Measurements from ENCODE around the gene ST6GALNAC5. TPM values are rescaled to one million over a fixed set of nuclear protein-coding genes. Genes with fewer than 3 reads are reported as not detected.

ST6GALNAC5 gene
- total RNA-seq, 2 donors from 2014 or later: not detected

DNA sequence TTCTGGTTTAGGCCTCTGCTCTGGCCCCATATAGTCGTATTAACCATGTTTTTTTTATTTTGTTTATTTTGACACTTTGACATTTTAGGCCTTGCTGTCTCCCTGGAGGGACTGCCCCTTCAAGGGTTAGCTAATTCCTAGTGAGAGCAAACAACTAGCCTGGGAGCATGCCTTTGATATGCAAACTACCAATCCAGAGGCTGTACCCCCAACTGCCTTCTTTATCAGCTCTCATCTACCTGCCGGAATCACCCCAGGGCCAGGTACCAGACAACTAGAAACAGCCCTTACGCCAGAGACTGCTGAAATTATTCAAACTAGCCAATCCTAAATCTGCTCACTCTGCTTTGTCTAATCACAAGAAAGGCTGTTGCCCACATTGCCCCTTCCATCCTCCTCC lies 13.0 kb upstream of the ST6GALNAC5 start:
- H3K9me3 Mint-ChIP-seq: no peaks in the 10 kb centered on the region

DNA sequence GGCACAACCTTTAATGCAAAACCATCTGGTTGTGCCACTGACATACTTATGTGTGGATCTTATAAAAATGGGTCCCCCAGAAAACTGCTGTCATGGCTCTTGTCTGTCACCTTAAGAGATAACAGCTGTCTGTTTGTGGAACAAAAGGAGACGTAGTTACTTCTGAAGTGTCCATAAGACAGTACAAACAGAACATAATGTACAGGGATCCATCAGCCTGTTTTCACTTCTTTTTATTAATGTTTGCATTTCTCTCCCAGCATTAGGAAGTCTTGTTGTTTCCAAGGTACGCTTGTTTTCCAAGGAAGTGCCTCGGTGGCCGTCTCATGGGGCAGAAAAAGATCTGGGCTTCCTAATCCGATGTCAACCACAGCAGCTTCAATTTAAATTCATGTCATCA lies 11.2 kb upstream of the ST6GALNAC5 start:
- no peaks in the 10 kb centered on the region for H3K36me3 Mint-ChIP-seq (ENCODE audit: low read depth)
- H3K4me3 Mint-ChIP-seq: no peak overlapping the region
- no peak overlapping the region for H3K27ac Mint-ChIP-seq
- no peaks in the 10 kb centered on the region for H3K9me3 Mint-ChIP-seq
- ATAC-seq (replicated peaks): no peak
- no peaks in the 10 kb centered on the region for H3K4me1 Mint-ChIP-seq
- H3K27me3 Mint-ChIP-seq: peaks cover 19% of the 10 kb centered on the region

More for the DNA sequence above, 13.0 kb upstream of the ST6GALNAC5 start:
- H3K36me3 Mint-ChIP-seq (ENCODE audit: low read depth): no peaks in the 10 kb centered on the region
- H3K4me1 Mint-ChIP-seq: no peaks in the 10 kb centered on the region
- no peak overlapping the region for H3K27ac Mint-ChIP-seq
- H3K27me3 Mint-ChIP-seq: peaks cover 12% of the 10 kb centered on the region
- H3K4me3 Mint-ChIP-seq: no peak overlapping the region
- no peak for ATAC-seq (replicated peaks)

DNA sequence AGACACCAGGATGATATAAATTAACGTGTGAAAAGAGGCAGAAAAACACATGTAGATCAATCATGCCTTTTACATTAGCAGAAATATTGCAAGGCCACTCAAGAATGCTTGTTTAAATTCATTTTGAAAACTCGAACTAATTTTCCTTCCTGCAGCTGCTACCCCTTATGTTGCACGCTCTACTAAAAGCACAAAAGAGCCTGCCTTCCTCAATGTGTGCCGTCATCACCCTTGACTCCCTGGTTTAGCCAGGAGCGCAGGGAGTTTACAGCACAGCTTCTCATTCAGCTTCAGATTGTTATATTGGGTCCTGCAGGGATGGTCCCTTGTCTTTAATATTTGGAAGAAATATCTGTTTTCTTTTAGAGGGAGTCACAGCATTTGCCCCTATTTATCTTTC lies 10.1 kb upstream of the ST6GALNAC5 start:
- H3K4me1 Mint-ChIP-seq: no peaks in the 10 kb centered on the region

DNA sequence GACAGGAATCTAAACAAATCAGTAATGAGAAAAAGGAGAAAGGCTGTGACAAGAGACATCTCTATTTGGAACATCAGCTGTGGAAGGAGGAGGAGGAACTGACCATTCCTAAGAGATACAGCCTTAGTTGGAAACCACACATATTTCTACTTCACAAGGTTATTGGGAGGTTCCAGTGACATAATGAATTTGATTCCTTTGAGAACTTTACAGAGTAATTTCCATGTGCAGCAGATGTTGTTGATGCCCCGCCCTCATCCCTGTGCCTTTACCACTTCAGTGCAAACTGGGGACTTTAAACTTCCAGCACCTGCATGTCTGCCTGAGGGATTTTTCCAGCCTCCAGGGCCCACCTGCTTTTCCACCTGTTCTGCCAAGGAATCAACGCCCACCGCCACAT lies 9.3 kb upstream of the ST6GALNAC5 start:
- Mint-ChIP-seq H3K27me3 (peaks cover 21% of the 10 kb centered on the region), H3K27ac (no peak overlapping the region), H3K36me3 (ENCODE audit: low read depth) (no peaks in the 10 kb centered on the region), H3K9me3 (no peaks in the 10 kb centered on the region), H3K4me1 (no peaks in the 10 kb centered on the region), H3K4me3 (no peak overlapping the region)
- no peak for ATAC-seq (replicated peaks)

More for the DNA sequence above, 10.1 kb upstream of the ST6GALNAC5 start:
- ATAC-seq (replicated peaks): no peak
- H3K36me3 Mint-ChIP-seq (ENCODE audit: low read depth): no peaks in the 10 kb centered on the region
- peaks cover 15% of the 10 kb centered on the region for H3K27me3 Mint-ChIP-seq
- H3K9me3 Mint-ChIP-seq: no peaks in the 10 kb centered on the region
- no peak overlapping the region for H3K4me3 Mint-ChIP-seq
- H3K27ac Mint-ChIP-seq: no peak overlapping the region

DNA sequence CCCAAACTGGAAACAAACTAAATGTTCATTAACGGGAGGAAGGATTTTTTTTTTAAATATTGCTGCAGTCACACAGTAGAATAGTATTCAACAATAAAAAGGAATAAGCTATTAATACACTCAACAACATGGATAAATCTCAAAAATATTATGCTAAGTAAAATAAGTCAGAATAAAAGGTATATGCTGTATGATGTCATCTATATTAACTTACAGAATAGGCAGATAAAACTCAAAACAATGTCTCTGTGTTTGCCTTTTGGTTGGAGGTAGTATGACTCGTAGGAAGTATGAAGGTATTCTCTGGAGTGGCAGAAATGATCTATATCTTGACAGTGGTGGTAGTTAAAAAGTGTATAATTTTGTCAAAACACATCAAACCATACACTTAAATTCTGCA lies 6.1 kb upstream of the ST6GALNAC5 start:
- no peak overlapping the region for H3K4me3 Mint-ChIP-seq
- H3K27ac Mint-ChIP-seq: no peak overlapping the region
- no peaks in the 10 kb centered on the region for H3K4me1 Mint-ChIP-seq
- peaks cover 43% of the 10 kb centered on the region for H3K27me3 Mint-ChIP-seq
- H3K9me3 Mint-ChIP-seq: no peaks in the 10 kb centered on the region
- no peaks in the 10 kb centered on the region for H3K36me3 Mint-ChIP-seq (ENCODE audit: low read depth)
- no peak for ATAC-seq (replicated peaks)

DNA sequence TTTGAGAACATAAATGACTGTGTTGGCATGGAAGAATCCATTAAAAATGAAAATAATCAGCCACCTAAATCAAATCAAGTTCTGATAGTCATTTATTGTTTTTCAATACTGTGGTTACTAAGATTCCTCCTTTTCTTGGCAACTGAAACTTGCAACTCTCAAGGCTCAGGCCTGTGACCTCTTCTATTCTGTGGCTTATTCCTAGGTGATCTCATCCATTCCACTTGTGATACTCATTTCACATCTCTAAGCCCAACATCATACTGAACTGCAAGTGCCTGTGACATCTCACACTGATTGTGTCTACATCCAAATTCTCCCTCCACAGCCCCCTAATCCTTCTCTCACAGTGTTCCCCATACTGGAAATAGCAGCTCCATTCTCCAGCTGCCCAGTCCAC lies 4.8 kb upstream of the ST6GALNAC5 start:
- peak; percentile 24 for ATAC-seq (replicated peaks)
- Mint-ChIP-seq H3K27ac (no peak overlapping the region), H3K9me3 (no peaks in the 10 kb centered on the region), H3K4me1 (no peaks in the 10 kb centered on the region), H3K27me3 (peaks cover 47% of the 10 kb centered on the region), H3K36me3 (ENCODE audit: low read depth) (no peaks in the 10 kb centered on the region), H3K4me3 (no peak overlapping the region)

DNA sequence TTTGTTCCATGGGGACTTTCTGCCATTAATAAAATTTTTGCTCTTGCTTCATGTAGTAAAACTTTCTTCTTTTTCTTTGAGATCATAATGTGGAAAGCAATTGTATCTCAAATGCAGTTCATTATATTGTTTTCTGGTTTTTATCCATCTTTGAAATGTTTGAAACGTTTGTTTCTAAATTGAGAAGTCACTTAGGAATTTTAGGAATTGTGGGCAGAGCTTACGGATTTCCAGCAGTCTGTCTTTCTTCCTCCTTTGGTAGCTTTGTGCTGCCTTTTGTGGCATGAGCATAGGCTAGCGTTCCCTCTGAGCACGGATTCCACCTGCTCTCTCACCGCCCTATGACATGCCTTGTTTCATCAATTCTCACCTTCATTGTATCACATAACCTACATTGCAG lies 2.9 kb upstream of the ST6GALNAC5 start:
- Mint-ChIP-seq H3K4me1 (no peaks in the 10 kb centered on the region), H3K36me3 (ENCODE audit: low read depth) (no peaks in the 10 kb centered on the region), H3K27me3 (peaks cover 44% of the 10 kb centered on the region), H3K27ac (no peak overlapping the region), H3K9me3 (no peaks in the 10 kb centered on the region), H3K4me3 (no peak overlapping the region)
- no peak for ATAC-seq (replicated peaks)

DNA sequence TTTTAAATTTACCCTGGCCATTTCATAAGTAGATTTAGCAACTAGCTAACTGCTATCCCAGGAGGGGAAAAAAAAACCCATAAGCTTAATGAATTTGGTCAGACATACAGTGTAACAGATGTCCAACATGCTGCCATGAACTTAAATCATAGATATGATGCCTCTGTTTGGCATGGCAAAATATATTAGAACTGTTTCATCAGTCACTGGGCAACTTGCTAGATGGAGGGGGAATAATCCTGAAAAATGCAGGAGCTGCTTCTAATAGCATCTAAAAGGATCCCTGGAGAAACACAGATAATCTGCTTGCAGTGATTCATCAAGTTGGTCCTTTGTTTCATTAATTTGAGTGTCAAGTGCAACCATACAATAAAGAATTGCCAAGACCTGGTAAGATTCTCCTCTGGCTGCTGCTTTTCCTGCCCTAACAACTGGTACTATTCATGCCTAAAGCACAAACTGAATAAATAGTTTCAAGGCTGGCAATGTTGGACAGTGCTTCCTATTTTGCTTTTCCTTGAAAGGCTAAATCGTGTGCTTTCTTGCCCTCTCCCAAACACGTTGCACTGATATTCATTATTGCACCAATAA lies 1.5 kb upstream of the ST6GALNAC5 start:
- Mint-ChIP-seq H3K9me3 (no peaks in the 10 kb centered on the region), H3K4me1 (no peaks in the 10 kb centered on the region), H3K27ac (no peak overlapping the region), H3K36me3 (ENCODE audit: low read depth) (no peaks in the 10 kb centered on the region), H3K4me3 (no peak overlapping the region), H3K27me3 (peaks cover 52% of the 10 kb centered on the region)
- no peak for ATAC-seq (replicated peaks)

DNA sequence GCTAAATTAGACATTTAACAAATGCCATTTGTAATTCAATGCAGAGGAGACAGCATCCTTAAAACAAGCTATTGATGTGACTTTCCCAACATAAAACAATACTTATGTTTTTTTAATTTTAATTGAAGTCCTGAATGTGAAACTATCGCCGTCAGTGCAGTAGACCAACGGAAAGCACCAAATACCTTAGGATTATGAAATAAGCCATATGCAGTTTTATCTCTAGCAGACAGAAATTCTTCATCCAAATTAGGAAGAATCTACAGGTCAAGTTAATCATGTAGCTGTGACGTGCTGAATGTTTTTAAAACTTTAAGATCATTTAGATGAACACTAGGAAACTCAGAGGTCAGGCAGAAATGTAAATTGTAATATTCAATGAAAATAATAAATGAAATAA lies 714 bp upstream of the ST6GALNAC5 start:
- no peak overlapping the region for H3K27ac Mint-ChIP-seq
- no peaks in the 10 kb centered on the region for H3K9me3 Mint-ChIP-seq
- ATAC-seq (replicated peaks): no peak
- H3K27me3 Mint-ChIP-seq: peaks cover 58% of the 10 kb centered on the region
- H3K4me1 Mint-ChIP-seq: no peaks in the 10 kb centered on the region
- H3K4me3 Mint-ChIP-seq: no peak overlapping the region
- no peaks in the 10 kb centered on the region for H3K36me3 Mint-ChIP-seq (ENCODE audit: low read depth)

DNA sequence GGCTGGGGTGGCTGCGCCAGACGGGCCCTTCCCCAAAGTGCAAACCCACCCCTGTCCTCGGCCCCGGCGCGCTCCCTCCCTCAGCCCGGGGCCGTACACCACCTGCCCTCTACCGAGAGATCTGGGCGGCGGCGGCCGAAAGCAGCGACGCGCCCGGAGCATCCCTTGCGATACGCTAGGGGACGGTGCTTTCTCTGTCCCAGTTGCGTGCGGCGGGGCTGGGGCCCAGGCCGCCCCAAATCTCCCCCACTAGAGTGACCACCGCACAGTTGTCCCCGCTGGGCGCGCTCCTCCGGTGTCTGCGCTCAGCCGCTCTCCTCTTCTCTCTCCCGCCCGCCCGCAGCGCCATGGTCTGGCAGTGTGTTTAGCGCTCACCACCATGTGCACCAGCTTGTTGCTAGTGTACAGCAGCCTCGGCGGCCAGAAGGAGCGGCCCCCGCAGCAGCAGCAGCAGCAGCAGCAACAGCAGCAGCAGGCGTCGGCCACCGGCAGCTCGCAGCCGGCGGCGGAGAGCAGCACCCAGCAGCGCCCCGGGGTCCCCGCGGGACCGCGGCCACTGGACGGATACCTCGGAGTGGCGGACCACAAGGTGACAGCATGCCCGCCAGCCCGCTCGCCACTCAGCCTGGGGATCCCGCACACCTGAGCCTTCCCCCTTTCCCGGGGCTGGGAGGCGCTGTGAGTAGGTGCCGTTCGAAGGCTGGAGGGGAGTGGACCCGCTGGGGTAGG lies 1.0 kb downstream of the ST6GALNAC5 start:
- peak overlapping the region; percentile 43 for H3K4me3 Mint-ChIP-seq
- no peaks in the 10 kb centered on the region for H3K36me3 Mint-ChIP-seq (ENCODE audit: low read depth)
- peak; percentile 35 for ATAC-seq (replicated peaks)
- H3K9me3 Mint-ChIP-seq: peaks cover 5% of the 10 kb centered on the region
- H3K27ac Mint-ChIP-seq: no peak overlapping the region
- peaks cover 60% of the 10 kb centered on the region for H3K27me3 Mint-ChIP-seq
- no peaks in the 10 kb centered on the region for H3K4me1 Mint-ChIP-seq

DNA sequence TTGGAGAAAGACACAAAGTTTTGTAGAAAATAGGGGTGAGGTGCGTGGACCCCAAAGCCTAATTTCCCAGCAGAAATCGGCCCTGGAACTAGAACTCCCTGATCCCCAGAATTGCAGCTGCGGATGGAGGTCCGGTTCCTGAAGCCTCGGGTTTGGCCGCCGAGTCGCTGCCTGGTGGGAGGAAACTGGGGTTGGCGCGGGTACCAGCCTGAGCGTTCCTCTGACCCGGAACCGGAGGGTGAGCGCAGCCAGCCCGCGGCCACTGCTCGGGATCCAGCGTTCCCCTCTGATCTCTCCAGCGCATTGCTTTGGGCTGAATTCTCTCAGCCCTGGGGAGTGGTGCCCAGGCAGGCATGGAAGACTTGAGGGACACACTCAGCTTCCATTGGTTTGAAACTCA lies 1.6 kb downstream of the ST6GALNAC5 start:
- H3K27me3 Mint-ChIP-seq: peaks cover 61% of the 10 kb centered on the region
- H3K27ac Mint-ChIP-seq: no peak overlapping the region
- no peaks in the 10 kb centered on the region for H3K4me1 Mint-ChIP-seq
- peak overlapping the region; percentile 34 for H3K4me3 Mint-ChIP-seq
- H3K9me3 Mint-ChIP-seq: peaks cover 7% of the 10 kb centered on the region
- H3K36me3 Mint-ChIP-seq (ENCODE audit: low read depth): no peaks in the 10 kb centered on the region
- ATAC-seq (replicated peaks): no peak

DNA sequence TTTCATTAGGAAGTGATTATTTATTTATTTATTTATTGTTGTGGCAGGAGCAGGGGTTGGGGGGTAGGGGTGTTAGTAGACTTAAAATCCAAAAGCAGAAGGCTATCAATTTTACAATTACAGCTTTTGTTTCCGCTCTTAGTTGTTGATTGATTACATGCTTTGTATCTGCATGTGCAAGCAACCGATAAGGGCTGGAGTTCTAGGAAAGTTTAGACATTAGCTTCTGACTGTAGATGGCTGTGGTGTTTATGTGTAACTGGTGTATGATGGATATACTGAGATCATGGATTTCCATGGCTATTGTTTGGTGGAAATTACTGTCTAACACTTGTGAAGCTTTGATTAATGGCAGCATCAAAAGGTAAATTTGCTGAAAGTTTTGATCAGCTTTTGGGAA lies 2.8 kb downstream of the ST6GALNAC5 start:
- no peak for ATAC-seq (replicated peaks)
- Mint-ChIP-seq H3K4me1 (no peaks in the 10 kb centered on the region), H3K9me3 (peaks cover 7% of the 10 kb centered on the region), H3K27me3 (peaks cover 54% of the 10 kb centered on the region), H3K36me3 (ENCODE audit: low read depth) (no peaks in the 10 kb centered on the region), H3K27ac (no peak overlapping the region), H3K4me3 (no peak overlapping the region)

DNA sequence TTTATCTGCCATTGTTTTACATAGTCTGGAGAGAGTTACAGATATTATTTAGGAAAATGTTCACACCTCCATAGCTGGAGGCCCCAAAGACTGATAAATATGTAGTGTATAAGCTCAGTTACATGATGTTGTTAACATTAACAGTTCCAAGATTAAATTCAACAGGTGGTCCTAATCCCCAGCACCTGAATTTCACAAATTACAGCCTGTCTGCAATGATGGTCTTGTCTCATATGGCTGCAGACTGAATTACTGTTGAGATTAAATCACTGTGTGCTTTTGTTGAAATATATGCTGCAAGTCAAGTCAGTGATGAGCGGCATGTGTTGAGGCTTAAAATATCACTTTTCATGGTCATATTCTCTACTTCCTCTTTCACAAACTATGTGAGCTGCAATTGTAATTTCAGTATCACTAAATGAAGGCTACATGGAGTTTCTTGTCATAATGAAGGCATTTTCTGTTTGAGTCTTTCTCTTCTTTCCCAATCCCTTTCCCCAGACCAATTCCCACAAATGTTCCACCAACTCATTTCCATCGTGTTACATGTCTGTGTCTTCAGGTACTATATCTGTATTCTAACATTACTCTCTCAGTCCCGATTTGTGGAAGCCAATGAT lies 4.2 kb downstream of the ST6GALNAC5 start:
- ATAC-seq (replicated peaks): no peak
- H3K4me1 Mint-ChIP-seq: no peaks in the 10 kb centered on the region
- H3K27me3 Mint-ChIP-seq: peaks cover 42% of the 10 kb centered on the region
- H3K27ac Mint-ChIP-seq: no peak overlapping the region
- H3K36me3 Mint-ChIP-seq (ENCODE audit: low read depth): no peaks in the 10 kb centered on the region
- no peak overlapping the region for H3K4me3 Mint-ChIP-seq
- H3K9me3 Mint-ChIP-seq: peaks cover 7% of the 10 kb centered on the region

DNA sequence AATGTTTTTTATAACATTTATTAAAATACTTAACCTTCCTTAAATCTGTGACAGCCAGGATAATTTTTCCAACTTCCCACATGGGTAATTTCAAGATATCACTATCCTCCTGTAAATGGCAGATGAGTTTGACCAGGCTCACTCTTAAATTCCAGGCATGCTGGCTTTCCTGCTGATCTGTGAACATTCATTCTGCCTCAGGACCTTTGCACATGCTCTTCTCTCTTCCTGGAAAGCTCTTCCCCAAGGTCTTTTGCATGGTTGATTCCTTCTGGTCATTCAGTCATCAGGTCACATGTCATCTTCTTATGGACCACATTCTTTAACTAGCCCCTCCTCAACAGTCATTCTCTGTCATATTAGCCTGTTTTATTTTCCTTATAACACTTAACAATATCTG lies 5.7 kb downstream of the ST6GALNAC5 start:
- no peak for ATAC-seq (replicated peaks)
- H3K36me3 Mint-ChIP-seq (ENCODE audit: low read depth): no peaks in the 10 kb centered on the region
- H3K9me3 Mint-ChIP-seq: peaks cover 7% of the 10 kb centered on the region
- H3K4me1 Mint-ChIP-seq: no peaks in the 10 kb centered on the region
- H3K27me3 Mint-ChIP-seq: peaks cover 43% of the 10 kb centered on the region
- no peak overlapping the region for H3K4me3 Mint-ChIP-seq
- no peak overlapping the region for H3K27ac Mint-ChIP-seq

Measured in activated T-helper 17 cell treated with anti-CD3 and anti-CD28 coated beads, Interleukin-2, amount 50 U/mL, for 72 hours (primary cell).